Measurements from ENCODE around the gene MMRN2.

- TF ChIP-seq POLR2AphosphoS5 (IDR thresholded peaks at IDR 0.05) (no peak), CTCF (IDR thresholded peaks at IDR 0.05) (no peak)
Observed at GRCh38 chr10:86952106-86952505, 5.3 kb downstream of the MMRN2 start.

Measured in breast epithelium (tissue), 3 donors.